ENCODE data around the gene CELF4. TPM values are rescaled to one million over a fixed set of nuclear protein-coding genes. Genes with fewer than 3 reads are reported as not detected.

Gene CELF4
- total and polyA plus RNA-seq, 4 donors, result 0.24 to 3.0 (median 1.3) TPM

DNA sequence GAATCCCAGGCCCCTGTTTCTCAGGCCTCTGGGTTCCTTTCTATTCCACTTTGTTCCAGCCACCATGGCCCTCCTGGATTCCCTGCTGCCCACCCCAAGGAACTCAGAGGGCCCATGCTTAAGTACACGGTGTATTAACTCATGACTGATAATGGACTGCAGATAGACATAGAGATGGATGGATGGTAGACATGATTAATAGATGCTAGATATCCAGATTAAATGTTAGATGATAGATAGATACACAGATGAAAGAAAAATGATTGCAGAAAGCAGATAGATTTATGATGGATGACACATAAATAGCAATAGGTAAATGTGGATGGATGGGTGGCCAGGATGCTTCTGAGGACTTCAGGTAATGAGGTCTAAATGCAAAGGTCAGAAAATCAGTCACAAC lies 278.0 kb downstream of the CELF4 start:
- Histone ChIP-seq H3K27ac (ENCODE audit: low read depth in 1 of 2, low read length in 1 of 2) (no peak overlapping the region), H3K4me3 (no peak overlapping the region), H3K4me1 (ENCODE audit: control insufficient read depth in 5 of 5, insufficient read depth in 5 of 5, low read length in 5 of 5) (no peaks in the 10 kb centered on the region), H3K9me3 (ENCODE audit: control insufficient read depth in 4 of 4, insufficient read depth in 3 of 4, low read length in 3 of 4) (peaks cover 0 to under 1% (median 0%) of the 10 kb centered on the region in 4 donors), H3K27me3 (ENCODE audit: control insufficient read depth in 3 of 3, insufficient read depth in 3 of 3, low read length in 2 of 3) (no peaks in the 10 kb centered on the region), H3K36me3 (ENCODE audit: control insufficient read depth in 4 of 4, insufficient read depth in 4 of 4, low read length in 4 of 4) (no peaks in the 10 kb centered on the region), H3K9ac (ENCODE audit: insufficient read depth in 1 of 2, low read length in 2 of 2) (no peak overlapping the region)
- ATAC-seq (ENCODE audit: insufficient read depth, low FRiP score), result no peak
- TF ChIP-seq, protein P1, sequence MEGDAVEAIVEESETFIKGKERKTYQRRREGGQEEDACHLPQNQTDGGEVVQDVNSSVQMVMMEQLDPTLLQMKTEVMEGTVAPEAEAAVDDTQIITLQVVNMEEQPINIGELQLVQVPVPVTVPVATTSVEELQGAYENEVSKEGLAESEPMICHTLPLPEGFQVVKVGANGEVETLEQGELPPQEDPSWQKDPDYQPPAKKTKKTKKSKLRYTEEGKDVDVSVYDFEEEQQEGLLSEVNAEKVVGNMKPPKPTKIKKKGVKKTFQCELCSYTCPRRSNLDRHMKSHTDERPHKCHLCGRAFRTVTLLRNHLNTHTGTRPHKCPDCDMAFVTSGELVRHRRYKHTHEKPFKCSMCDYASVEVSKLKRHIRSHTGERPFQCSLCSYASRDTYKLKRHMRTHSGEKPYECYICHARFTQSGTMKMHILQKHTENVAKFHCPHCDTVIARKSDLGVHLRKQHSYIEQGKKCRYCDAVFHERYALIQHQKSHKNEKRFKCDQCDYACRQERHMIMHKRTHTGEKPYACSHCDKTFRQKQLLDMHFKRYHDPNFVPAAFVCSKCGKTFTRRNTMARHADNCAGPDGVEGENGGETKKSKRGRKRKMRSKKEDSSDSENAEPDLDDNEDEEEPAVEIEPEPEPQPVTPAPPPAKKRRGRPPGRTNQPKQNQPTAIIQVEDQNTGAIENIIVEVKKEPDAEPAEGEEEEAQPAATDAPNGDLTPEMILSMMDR (IDR thresholded peaks at IDR 0.05; ENCODE audit: control extremely low read depth, extremely low read depth), result no peak
- DNase-seq, result no peak
- WGBS, 2 donors, result 27 to 31% methylated on average over 1 of the region's 1 CpG

DNA sequence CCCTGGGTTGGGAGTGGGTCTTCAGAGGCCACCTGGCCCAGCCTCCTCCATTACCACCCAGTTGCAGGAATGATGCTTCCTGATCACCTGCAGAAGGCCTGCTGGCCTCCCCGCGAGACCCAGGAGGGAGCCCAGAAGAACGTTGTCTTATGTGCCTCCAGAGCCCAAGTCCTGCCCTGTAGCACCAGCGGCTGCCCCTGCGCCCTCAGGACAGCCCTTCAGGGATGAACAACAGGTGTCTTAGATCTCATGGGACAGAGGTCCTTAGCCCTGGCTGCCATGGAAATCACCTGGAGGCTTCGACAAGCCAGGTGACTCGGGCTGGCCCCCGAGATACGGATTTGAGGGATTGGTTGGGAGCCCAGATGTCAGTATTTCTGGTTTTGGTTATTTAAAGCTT lies 278.8 kb downstream of the CELF4 start:
- Histone ChIP-seq H3K4me3 (no peak overlapping the region), H3K36me3 (ENCODE audit: control insufficient read depth in 4 of 4, insufficient read depth in 4 of 4, low read length in 4 of 4) (no peaks in the 10 kb centered on the region), H3K27ac (ENCODE audit: low read depth in 1 of 2, low read length in 1 of 2) (no peak overlapping the region), H3K9me3 (ENCODE audit: control insufficient read depth in 4 of 4, insufficient read depth in 3 of 4, low read length in 3 of 4) (peaks cover 0 to 3% (median 0%) of the 10 kb centered on the region in 4 donors), H3K9ac (ENCODE audit: insufficient read depth in 1 of 2, low read length in 2 of 2) (no peak overlapping the region), H3K27me3 (ENCODE audit: control insufficient read depth in 3 of 3, insufficient read depth in 3 of 3, low read length in 2 of 3) (no peaks in the 10 kb centered on the region), H3K4me1 (ENCODE audit: control insufficient read depth in 5 of 5, insufficient read depth in 5 of 5, low read length in 5 of 5) (no peaks in the 10 kb centered on the region)
- TF ChIP-seq, protein P1 (IDR thresholded peaks at IDR 0.05; ENCODE audit: control extremely low read depth, extremely low read depth), result no peak
- no peak for ATAC-seq (ENCODE audit: insufficient read depth, low FRiP score)
- WGBS, 2 donors, result 82 to 86% methylated on average over 9 of the region's 9 CpGs
- no peak for DNase-seq

DNA sequence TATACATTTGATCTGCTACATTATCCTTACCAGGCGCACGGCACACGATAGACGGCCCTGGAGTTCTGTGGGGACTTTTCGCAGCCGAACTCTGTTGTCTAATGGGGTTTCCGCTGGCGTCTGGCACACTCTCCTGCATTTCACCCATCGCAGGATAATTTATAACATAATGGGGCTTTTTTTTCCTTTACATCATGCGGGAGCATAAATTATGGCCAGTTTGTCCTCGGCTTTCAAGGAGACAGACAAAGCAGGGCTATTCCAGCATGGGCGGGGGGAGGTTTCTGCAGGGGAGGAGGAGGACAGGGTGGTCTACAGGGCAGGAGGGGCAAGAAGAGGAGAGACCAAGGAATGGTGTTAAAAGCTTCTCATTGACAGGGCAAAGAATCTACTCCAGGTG lies 279.8 kb downstream of the CELF4 start:
- ATAC-seq (ENCODE audit: insufficient read depth, low FRiP score) (no peak), DNase-seq (no peak)
- no peak overlapping the region for H3K4me3 ChIP-seq
- H3K9me3 ChIP-seq (ENCODE audit: control insufficient read depth in 4 of 4, insufficient read depth in 3 of 4, low read length in 3 of 4), result peaks cover 0 to 5% (median 0%) of the 10 kb centered on the region in 4 donors
- no peaks in the 10 kb centered on the region for H3K4me1 ChIP-seq (ENCODE audit: control insufficient read depth in 5 of 5, insufficient read depth in 5 of 5, low read length in 5 of 5)
- no peak overlapping the region for H3K27ac ChIP-seq (ENCODE audit: low read depth in 1 of 2, low read length in 1 of 2)
- H3K9ac ChIP-seq (ENCODE audit: insufficient read depth in 1 of 2, low read length in 2 of 2), result no peak overlapping the region
- no peaks in the 10 kb centered on the region for H3K27me3 ChIP-seq (ENCODE audit: control insufficient read depth in 3 of 3, insufficient read depth in 3 of 3, low read length in 2 of 3)
- no peaks in the 10 kb centered on the region for H3K36me3 ChIP-seq (ENCODE audit: control insufficient read depth in 4 of 4, insufficient read depth in 4 of 4, low read length in 4 of 4)
- 84 to 87% methylated on average over 12 of the region's 12 CpGs for WGBS, 2 donors
- TF ChIP-seq, protein P1 (IDR thresholded peaks at IDR 0.05; ENCODE audit: control extremely low read depth, extremely low read depth), result no peak

DNA sequence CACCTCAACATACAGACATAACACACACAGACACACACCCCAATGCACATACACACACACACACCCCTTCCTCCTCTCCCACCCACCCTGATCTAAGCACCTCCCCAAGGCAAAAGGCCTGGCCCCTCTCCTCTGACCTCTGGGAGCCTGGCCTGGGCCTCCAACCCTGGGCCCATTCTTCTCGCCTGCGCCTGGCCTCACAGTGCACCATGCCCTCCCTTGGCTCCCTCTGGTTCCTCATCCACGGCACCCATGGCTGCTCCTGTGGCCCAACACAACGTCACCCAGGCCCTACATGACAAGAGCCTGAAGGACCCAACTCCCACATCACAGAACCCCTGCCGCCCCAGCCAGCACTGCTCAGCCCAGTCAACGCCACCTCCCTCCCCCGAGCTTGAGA lies 281.3 kb downstream of the CELF4 start:
- H3K4me1 ChIP-seq (ENCODE audit: control insufficient read depth in 5 of 5, insufficient read depth in 5 of 5, low read length in 5 of 5), result no peaks in the 10 kb centered on the region
- no peak overlapping the region for H3K9ac ChIP-seq (ENCODE audit: insufficient read depth in 1 of 2, low read length in 2 of 2)
- H3K9me3 ChIP-seq (ENCODE audit: control insufficient read depth in 4 of 4, insufficient read depth in 3 of 4, low read length in 3 of 4), result peaks cover 0 to 5% (median 0%) of the 10 kb centered on the region in 4 donors
- H3K27me3 ChIP-seq (ENCODE audit: control insufficient read depth in 3 of 3, insufficient read depth in 3 of 3, low read length in 2 of 3), result no peaks in the 10 kb centered on the region
- no peaks in the 10 kb centered on the region for H3K36me3 ChIP-seq (ENCODE audit: control insufficient read depth in 4 of 4, insufficient read depth in 4 of 4, low read length in 4 of 4)
- TF ChIP-seq, protein P1 (IDR thresholded peaks at IDR 0.05; ENCODE audit: control extremely low read depth, extremely low read depth), result no peak
- H3K27ac ChIP-seq (ENCODE audit: low read depth in 1 of 2, low read length in 1 of 2), result no peak overlapping the region
- ATAC-seq (ENCODE audit: insufficient read depth, low FRiP score), result no peak
- H3K4me3 ChIP-seq, result no peak overlapping the region
- WGBS, 2 donors, result 90 to 97% methylated on average over 7 of the region's 7 CpGs
- DNase-seq, result no peak
